Prostate gland (tissue), 2 donors: Measurements from ENCODE around the gene HOXA1. TPM values are rescaled to one million over a fixed set of nuclear protein-coding genes. Genes with fewer than 3 reads are reported as not detected.

Source experiments
- DNase-seq: peaks from one replicate; pipeline ENCODE4 v3.0.0-alpha.2; 2019; ENCODE audit warnings: low spot score
- H3K27ac ChIP-seq, 2 donors: fragments of 200-600 bp; sonication (generic); 2 replicates each; pipeline ENCODE4 v1.5.1; 2017 to 2019
- H3K27me3 ChIP-seq: fragments of 200-600 bp; sonication (generic); replicated peaks from 2 replicates; pipeline ENCODE4 v1.5.1; 2019; ENCODE audit not compliant: insufficient read depth
- H3K36me3 ChIP-seq, 2 donors: fragments of 200-600 bp; sonication (generic); 1 replicate in 1 of 2; 2 replicates in 1 of 2; pipeline versions ENCODE4 v1.5.1 to v1.8.1; 2017 to 2019
- H3K4me1 ChIP-seq: fragments of 200-600 bp; sonication (generic); replicated peaks from 2 replicates; pipeline ENCODE4 v1.5.1; 2019
- H3K4me3 ChIP-seq, 2 donors: fragments of 200-600 bp; sonication (generic); 2 replicates each; pipeline ENCODE4 v1.5.1; 2017 to 2019
- H3K9me3 ChIP-seq: fragments of 200-600 bp; sonication (generic); 2 replicates; pipeline ENCODE4 v1.5.1; 2017
- POLR2A ChIP-seq: fragments of 450-650 bp; IDR thresholded peaks from one replicate; pipeline ENCODE4 v1.6.1; 2016; ENCODE audit warnings: antibody characterized with exemption, mild to moderate bottlenecking
- POLR2AphosphoS5 ChIP-seq: sonication (generic); formaldehyde crosslinking; IDR thresholded peaks from one replicate; pipeline ENCODE4 v1.6.1; 2017; ENCODE audit warnings: antibody characterized with exemption
- WGBS: methylation state at CpG from one replicate; pipeline ENCODE4 v1.1.5; 2018; 5-methylcytosine and 5-hydroxymethylcytosine counted together
- intact Hi-C: fragments of 100-400 bp; cut with DNase I; formaldehyde crosslinking; loops from one replicate; pipeline ENCODE4 v1.14.2; 2022
- total RNA-seq, 2 donors: library from RNA; depleted of rRNA; stranded (reverse); fragments of >200 nt; gene quantifications; one replicate each; pipeline ENCODE4 v1.1.0, GENCODE V29; 2016
- TF ChIP-seq, protein P1 (sequence below), 4 experiments: fragments of 200-600 bp in 2 of 4; fragments of 450-650 bp in 2 of 4; sonication (generic) in 2 of 4; IDR thresholded peaks; 1 replicate in 3 of 4; 2 replicates in 1 of 4; pipeline ENCODE4 v1.5.1; 2016 to 2019; ENCODE audit warnings: antibody characterized with exemption in 4 of 4, mild to moderate bottlenecking in 2 of 4, moderate library complexity in 2 of 4

Gene HOXA1
- total RNA-seq, 2 donors from 2014 or later, result 2.1 TPM; not detected in 1

- no peaks in the 10 kb centered on the region for H3K4me1 ChIP-seq
- no peak overlapping the region for H3K4me3 ChIP-seq
- no peak for DNase-seq
- H3K9me3 ChIP-seq, result no peaks in the 10 kb centered on the region
- H3K27ac ChIP-seq, result no peak overlapping the region
- H3K36me3 ChIP-seq, result no peaks in the 10 kb centered on the region
- H3K27me3 ChIP-seq, result no peaks in the 10 kb centered on the region
- intact Hi-C loops, result no loop called here
- TF ChIP-seq, protein P1, sequence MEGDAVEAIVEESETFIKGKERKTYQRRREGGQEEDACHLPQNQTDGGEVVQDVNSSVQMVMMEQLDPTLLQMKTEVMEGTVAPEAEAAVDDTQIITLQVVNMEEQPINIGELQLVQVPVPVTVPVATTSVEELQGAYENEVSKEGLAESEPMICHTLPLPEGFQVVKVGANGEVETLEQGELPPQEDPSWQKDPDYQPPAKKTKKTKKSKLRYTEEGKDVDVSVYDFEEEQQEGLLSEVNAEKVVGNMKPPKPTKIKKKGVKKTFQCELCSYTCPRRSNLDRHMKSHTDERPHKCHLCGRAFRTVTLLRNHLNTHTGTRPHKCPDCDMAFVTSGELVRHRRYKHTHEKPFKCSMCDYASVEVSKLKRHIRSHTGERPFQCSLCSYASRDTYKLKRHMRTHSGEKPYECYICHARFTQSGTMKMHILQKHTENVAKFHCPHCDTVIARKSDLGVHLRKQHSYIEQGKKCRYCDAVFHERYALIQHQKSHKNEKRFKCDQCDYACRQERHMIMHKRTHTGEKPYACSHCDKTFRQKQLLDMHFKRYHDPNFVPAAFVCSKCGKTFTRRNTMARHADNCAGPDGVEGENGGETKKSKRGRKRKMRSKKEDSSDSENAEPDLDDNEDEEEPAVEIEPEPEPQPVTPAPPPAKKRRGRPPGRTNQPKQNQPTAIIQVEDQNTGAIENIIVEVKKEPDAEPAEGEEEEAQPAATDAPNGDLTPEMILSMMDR (IDR thresholded peaks at IDR 0.05), result no peak
- TF ChIP-seq POLR2A (no peak), POLR2AphosphoS5 (no peak)
- WGBS, result 39% methylated on average over 68 of the region's 68 CpGs
Measured at GRCh38 chr7:27088002-27088922, 7.5 kb downstream of the HOXA1 start.

GRCh38 chr7:27083646-27084045 lies 12.2 kb downstream of the HOXA1 start:
- H3K4me3 ChIP-seq, result no peak overlapping the region
- TF ChIP-seq POLR2A, result no peak
- TF ChIP-seq, protein P1 (IDR thresholded peaks at IDR 0.05), result no peak
- TF ChIP-seq POLR2AphosphoS5, result no peak
- WGBS, result 86% methylated on average over 2 of the region's 2 CpGs
- H3K9me3 ChIP-seq, result no peaks in the 10 kb centered on the region
- no peak for DNase-seq
- no peak overlapping the region for H3K27ac ChIP-seq
- H3K4me1 ChIP-seq, result no peaks in the 10 kb centered on the region
- H3K36me3 ChIP-seq, result no peaks in the 10 kb centered on the region
- no peaks in the 10 kb centered on the region for H3K27me3 ChIP-seq
- intact Hi-C loops, result no loop called here

GRCh38 chr7:27082171-27082570 lies 13.6 kb downstream of the HOXA1 start:
- Histone ChIP-seq H3K36me3 (no peaks in the 10 kb centered on the region), H3K4me3 (no peak overlapping the region), H3K4me1 (no peaks in the 10 kb centered on the region), H3K9me3 (no peaks in the 10 kb centered on the region), H3K27ac (no peak overlapping the region), H3K27me3 (no peaks in the 10 kb centered on the region)
- no peak for DNase-seq
- intact Hi-C loops, result no loop called here
- 93% methylated on average over 1 of the region's 1 CpG for WGBS
- TF ChIP-seq, protein P1 (IDR thresholded peaks at IDR 0.05), result no peak
- no peak for TF ChIP-seq POLR2AphosphoS5
- no peak for TF ChIP-seq POLR2A

GRCh38 chr7:27080844-27081436 lies 14.9 kb downstream of the HOXA1 start:
- Histone ChIP-seq H3K4me3 (no peak overlapping the region), H3K9me3 (no peaks in the 10 kb centered on the region), H3K27ac (no peak overlapping the region), H3K36me3 (no peaks in the 10 kb centered on the region), H3K27me3 (no peaks in the 10 kb centered on the region), H3K4me1 (no peaks in the 10 kb centered on the region)
- DNase-seq, result no peak
- intact Hi-C loops, result no loop called here
- TF ChIP-seq, protein P1 (IDR thresholded peaks at IDR 0.05), result no peak
- TF ChIP-seq POLR2AphosphoS5, result no peak
- TF ChIP-seq POLR2A, result no peak
- 56% methylated on average over 4 of the region's 4 CpGs for WGBS
